Stimulated activated CD4-positive, alpha-beta T cell treated with anti-CD3 and anti-CD28 coated beads, Interleukin-12 subunit alpha, Interleukin-12 subunit beta, amount 100 ng/mL, for 48 hours (primary cell): ENCODE results near the gene ZNFX1.
"Not testable (repeated sequence)": the region's sequence is repeated elsewhere in the genome, so short reads cannot be mapped to it uniquely, and the experiment has no call there.

Experiments
- DNase-seq, 3 donors: peaks; one replicate each; pipeline ENCODE4 v3.0.0-alpha.2; 2020; ENCODE audit warnings: low read depth in 2 of 3, low spot score in 1 of 3

The ZNFX1 gene

DNA sequence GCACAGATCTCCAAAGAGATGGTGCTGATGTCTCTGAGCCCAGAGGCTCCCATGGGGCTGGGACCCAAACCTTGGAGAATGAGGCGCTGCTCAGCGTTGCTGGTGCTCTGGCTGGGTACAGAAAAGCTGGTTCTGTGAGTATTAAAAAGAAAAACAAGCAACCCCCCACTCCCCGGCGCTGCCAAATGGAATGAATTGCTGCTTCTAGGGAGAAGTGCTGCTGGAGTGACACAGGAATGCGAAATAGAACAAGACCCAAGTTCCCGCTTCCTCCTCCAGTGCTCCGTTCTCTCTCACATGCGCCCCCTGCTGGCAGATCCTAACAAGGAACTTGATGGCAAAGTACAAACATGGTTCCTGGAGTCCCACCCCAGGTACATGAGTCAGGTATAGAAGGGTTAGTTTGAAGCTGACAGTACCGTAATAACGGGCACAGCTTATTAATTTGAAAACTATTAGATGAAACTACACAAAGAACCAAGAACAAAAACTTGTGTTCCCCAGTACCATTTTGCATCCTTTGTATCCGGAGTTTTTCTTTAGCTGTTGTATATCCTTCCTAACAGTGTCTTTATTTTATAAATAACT, 60.8 kb downstream of the ZNFX1 start:
- DNase-seq, result peak; percentile 91 to 99 (median 95)

DNA sequence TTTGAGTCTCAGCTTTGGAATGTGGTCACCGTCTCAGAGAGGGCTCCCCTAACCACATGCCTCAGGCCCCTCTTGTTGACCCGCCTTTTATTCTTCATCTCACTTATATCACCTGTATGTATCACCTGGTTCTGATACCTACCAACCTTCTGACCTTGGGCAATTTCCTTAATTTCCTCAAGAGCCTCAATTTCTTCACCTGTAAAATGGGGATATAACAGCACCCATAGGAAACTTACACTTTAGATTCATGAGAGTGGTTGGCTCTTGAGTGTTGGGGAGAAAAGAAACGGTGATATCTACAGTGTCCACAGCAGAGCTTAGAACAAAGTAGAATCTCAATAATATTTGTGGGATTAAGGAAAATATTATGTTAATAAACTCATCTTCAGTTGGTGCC, 62.6 kb downstream of the ZNFX1 start:
- no peak for DNase-seq

- DNase-seq, result no peak
Measured at GRCh38 chr20:49214571-49214970, 63.3 kb downstream of the ZNFX1 start.

DNA sequence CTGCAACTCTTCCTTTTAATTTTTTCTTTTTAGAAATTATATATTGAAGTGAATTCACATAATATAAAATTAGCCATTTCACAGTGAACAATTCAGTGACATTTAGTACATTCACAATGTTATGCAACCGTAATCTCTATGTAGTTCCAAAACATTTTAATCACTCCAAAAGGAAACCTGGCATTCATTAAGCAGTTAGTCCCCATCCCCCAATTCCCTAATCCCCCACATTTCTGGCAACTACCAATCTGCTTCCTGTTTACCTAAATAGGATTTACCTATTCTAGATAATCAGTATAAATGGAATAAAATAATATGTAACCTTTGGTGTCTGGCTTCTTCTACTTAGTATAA, 67.1 kb downstream of the ZNFX1 start:
- DNase-seq, result no peak

GRCh38 chr20:49210101-49210756, 67.6 kb downstream of the ZNFX1 start:
- no peak for DNase-seq

- DNase-seq, result no peak
Measured at GRCh38 chr20:49207076-49207475, 70.8 kb downstream of the ZNFX1 start.

DNA sequence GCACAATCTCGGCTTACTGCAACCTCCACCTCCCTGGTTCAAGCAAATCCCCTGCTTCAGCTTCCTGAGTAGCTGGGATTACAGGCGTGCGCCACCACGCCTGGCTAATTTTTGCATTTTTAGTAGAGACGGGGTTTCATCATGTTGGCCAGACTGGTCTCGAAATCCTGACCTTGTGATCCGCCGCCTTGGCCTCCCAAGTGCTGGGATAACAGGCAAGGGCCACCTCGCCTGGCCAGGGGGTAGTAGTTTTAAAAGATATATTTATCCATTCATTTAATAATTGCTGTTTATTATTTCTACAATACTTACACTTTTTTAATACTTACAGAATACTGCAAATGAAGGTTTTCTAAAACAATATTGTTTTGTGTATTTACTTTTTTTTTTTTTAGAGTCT, 74.1 kb downstream of the ZNFX1 start:
- DNase-seq, result no peak

DNA sequence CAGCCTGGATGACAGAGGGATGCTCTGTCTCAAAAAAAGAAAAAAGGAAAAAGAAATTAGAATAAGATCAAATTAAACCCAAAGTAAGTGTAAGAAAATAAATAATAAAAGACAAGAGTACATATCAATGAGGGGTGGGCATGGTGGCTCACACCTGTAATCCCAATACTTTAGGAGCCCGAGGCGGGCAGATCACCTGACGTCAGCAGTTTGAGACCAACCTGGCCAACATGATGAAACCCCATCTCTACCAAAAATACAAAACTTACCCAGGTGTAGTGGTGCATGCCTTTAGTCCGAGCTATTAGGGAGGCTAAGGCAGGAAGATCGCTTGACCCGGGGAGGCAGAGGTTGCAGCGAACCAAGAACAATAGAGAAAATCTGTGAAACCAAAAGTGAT, 74.8 kb downstream of the ZNFX1 start:
- no peak for DNase-seq

- DNase-seq, result no peak
Measured at GRCh38 chr20:49199729-49200293, 78.0 kb downstream of the ZNFX1 start.

DNA sequence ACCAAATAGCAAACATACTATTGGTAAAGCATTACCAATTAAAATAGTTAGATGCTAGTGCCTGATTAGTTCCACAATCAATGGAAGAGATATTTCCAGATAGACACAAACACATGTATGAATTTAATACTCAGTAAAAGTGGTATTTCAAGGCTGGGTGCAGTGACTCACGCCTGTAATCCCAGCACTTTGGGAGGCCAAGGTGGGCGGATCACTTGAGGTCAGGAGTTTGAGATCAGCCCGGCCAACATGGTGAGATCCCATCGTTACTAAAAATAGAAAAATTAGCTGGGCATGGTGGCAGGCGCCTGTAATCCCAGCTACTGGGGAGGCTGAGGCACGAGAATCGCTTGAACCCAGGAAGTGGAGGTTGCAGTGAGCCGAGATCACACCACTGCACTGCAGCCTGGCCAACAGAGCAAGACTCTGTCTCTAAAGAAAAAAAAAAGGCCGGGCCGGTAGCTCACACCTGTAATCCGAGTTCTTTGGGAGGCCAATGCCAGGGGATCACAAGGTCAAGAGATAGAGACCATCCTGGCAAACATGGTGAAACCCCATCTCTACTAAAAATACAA, 84.8 kb downstream of the ZNFX1 start:
- DNase-seq, result not testable (repeated sequence)
